Psoas muscle (tissue), 8 donors: ENCODE results near the gene SPATA22. TPM values are rescaled to one million over a fixed set of nuclear protein-coding genes. Genes with fewer than 3 reads are reported as not detected.

ENCODE experiments used
- ATAC-seq, 4 donors: fragments of 200-7000 bp; cut with Tn5 transposase; one replicate each; pipeline ENCODE4 v1.9.1; 2020; ENCODE audit warnings: moderate library complexity in 3 of 4, mild to moderate bottlenecking in 2 of 4
- DNase-seq, 2 donors: peaks; one replicate each; pipeline ENCODE4 v3.0.0-alpha.2; 2020
- H3K27ac ChIP-seq: fragments of 200-600 bp; one replicate; pipeline ENCODE4 v1.8.0; 2022
- H3K27me3 ChIP-seq, 3 donors: fragments of 200-600 bp in 1 of 3; one replicate each; pipeline versions ENCODE4 v1.6.1 to v1.8.0; 2013 to 2022; ENCODE audit warnings: low read length in 2 of 3, mild to moderate bottlenecking in 2 of 3, moderate library complexity in 1 of 3; ENCODE audit not compliant: insufficient read depth in 3 of 3
- H3K36me3 ChIP-seq, 2 donors: fragments of 200-600 bp in 1 of 2; one replicate each; pipeline versions ENCODE4 v1.6.1 to v1.8.0; 2013 to 2022; ENCODE audit warnings: low read depth in 1 of 2, mild to moderate bottlenecking in 1 of 2, moderate library complexity in 1 of 2; ENCODE audit not compliant: insufficient read depth in 1 of 2
- H3K4me1 ChIP-seq: fragments of 200-600 bp; one replicate; pipeline ENCODE4 v1.8.0; 2022
- H3K4me3 ChIP-seq: fragments of 200-600 bp; one replicate; pipeline ENCODE4 v1.8.0; 2022; ENCODE audit warnings: mild to moderate bottlenecking
- H3K9me3 ChIP-seq: fragments of 200-600 bp; one replicate; pipeline ENCODE4 v1.8.0; 2022
- CTCF ChIP-seq: fragments of 200-600 bp; IDR thresholded peaks from one replicate; pipeline ENCODE4 v1.8.0; 2022; ENCODE audit warnings: antibody characterized with exemption
- WGBS, 3 donors: extraction: QIAGEN DNeasy Blood & Tissue Kit; methylation state at CpG; one replicate each; pipeline versions ENCODE4 v1.1.6 to v1.1.7; 2013; 5-methylcytosine and 5-hydroxymethylcytosine counted together
- intact Hi-C, 2 donors: fragments of 100-400 bp; cut with DNase I; formaldehyde crosslinking; loops; one replicate each; pipeline versions ENCODE4 v1.11.0 to v1.14.2; 2022
- polyA plus RNA-seq, 3 donors: library from polyadenylated mRNA; stranded (reverse); fragments of 200-250 nt; gene quantifications; one replicate each; pipeline ENCODE4 v1.2.3, GENCODE V29; 2013
- total RNA-seq, 4 donors: library from RNA; stranded (reverse); fragmentation: NEBNext Ultra II Directional in 2 of 4; extraction: Animal tissue kit (Norgen Biotek cat#: 25700) in 2 of 4; gene quantifications; one replicate each; pipeline versions ENCODE4 v1.2.1 to v1.2.4, GENCODE V29; 2021 to 2023
- donor health status: healthy with polysubstance abuse.
- donor health status: DM: no; HTN: no; CAD: no; lungs with moderate emphysema.
- donor health status: Bipolar disorder and iron deficiency.
- donor health status: healthy.
- donor health status: DM: yes; HTN: yes; CAD: no.
- donor health status: DM: no; HTN: no; CAD: no.
- donor health status: DM: no; HTN: no; CAD: no.
- donor health status: DM: yes; HTN: yes; CAD: no.

The SPATA22 gene
- total and polyA plus RNA-seq, 7 donors = 0.05 to 0.54 (median 0.31) TPM; not detected in 3

GRCh38 chr17:3507071-3507470 is 35.5 kb upstream of the SPATA22 start:
- peaks cover 10% of the 10 kb centered on the region for H3K4me1 ChIP-seq
- no peak for TF ChIP-seq CTCF
- no peaks in the 10 kb centered on the region for H3K27me3 ChIP-seq
- intact Hi-C loops = no loop called here
- no peak for ATAC-seq
- H3K27ac ChIP-seq = no peak overlapping the region
- no peaks in the 10 kb centered on the region for H3K36me3 ChIP-seq
- H3K4me3 ChIP-seq = no peak overlapping the region
- no peak for DNase-seq
- WGBS, 3 donors = 63 to 81% (median 66%) methylated on average over 1 of the region's 1 CpG
- H3K9me3 ChIP-seq = no peaks in the 10 kb centered on the region

- 93 to 97% (median 96%) methylated on average over 2 of the region's 2 CpGs for WGBS, 3 donors
- intact Hi-C loops = no loop called here
These were observed 34.4 kb upstream of the SPATA22 start for GRCh38 chr17:3506054-3506453.

GRCh38 chr17:3505008-3505407 is 33.4 kb upstream of the SPATA22 start:
- no peak for TF ChIP-seq CTCF
- Histone ChIP-seq H3K9me3 (no peaks in the 10 kb centered on the region), H3K36me3 (no peaks in the 10 kb centered on the region), H3K27me3 (no peaks in the 10 kb centered on the region), H3K4me1 (no peaks in the 10 kb centered on the region), H3K27ac (no peak overlapping the region), H3K4me3 (no peak overlapping the region)
- ATAC-seq (peak in 1 of 4 donors; percentile 62), DNase-seq (no peak)
- intact Hi-C loops = no loop called here
- WGBS, 3 donors = 73 to 81% (median 78%) methylated on average over 7 of the region's 7 CpGs

More at GRCh38 chr17:3506054-3506453, 34.4 kb upstream of the SPATA22 start:
- DNase-seq (no peak), ATAC-seq (no peak)
- no peaks in the 10 kb centered on the region for H3K9me3 ChIP-seq
- no peak overlapping the region for H3K27ac ChIP-seq
- no peaks in the 10 kb centered on the region for H3K4me1 ChIP-seq
- H3K27me3 ChIP-seq = no peaks in the 10 kb centered on the region
- H3K4me3 ChIP-seq = no peak overlapping the region
- no peaks in the 10 kb centered on the region for H3K36me3 ChIP-seq
- no peak for TF ChIP-seq CTCF

GRCh38 chr17:3503285-3503684 is 31.7 kb upstream of the SPATA22 start:
- TF ChIP-seq CTCF = no peak
- H3K27me3 ChIP-seq = no peaks in the 10 kb centered on the region
- ATAC-seq = no peak
- no peak for DNase-seq
- intact Hi-C loops = no loop called here
- H3K9me3 ChIP-seq = no peaks in the 10 kb centered on the region
- H3K27ac ChIP-seq = no peak overlapping the region
- no peaks in the 10 kb centered on the region for H3K36me3 ChIP-seq
- H3K4me3 ChIP-seq = no peak overlapping the region
- no peaks in the 10 kb centered on the region for H3K4me1 ChIP-seq
- 58 to 68% (median 63%) methylated on average over 1 of the region's 1 CpG for WGBS, 3 donors

- H3K27ac ChIP-seq = no peak overlapping the region
These were observed 30.8 kb upstream of the SPATA22 start for GRCh38 chr17:3502466-3502865.

More at GRCh38 chr17:3502466-3502865, 30.8 kb upstream of the SPATA22 start:
- DNase-seq (no peak), ATAC-seq (no peak)
- Histone ChIP-seq H3K4me3 (no peak overlapping the region), H3K4me1 (no peaks in the 10 kb centered on the region), H3K9me3 (no peaks in the 10 kb centered on the region), H3K36me3 (no peaks in the 10 kb centered on the region), H3K27me3 (no peaks in the 10 kb centered on the region)
- WGBS, 3 donors = 75 to 77% (median 77%) methylated on average over 5 of the region's 5 CpGs
- no peak for TF ChIP-seq CTCF
- intact Hi-C loops = no loop called here
